ENCODE measurements around the gene KLHL6.

GRCh38 chr3:183500981-183501704, 54.4 kb downstream of the KLHL6 start:
- no peak for TF ChIP-seq REST (IDR thresholded peaks at IDR 0.05; ENCODE audit: borderline replicate concordance in 1 of 2, low read depth in 1 of 2, low read length in 2 of 2)
- TF ChIP-seq POLR2A (IDR thresholded peaks at IDR 0.05; ENCODE audit: insufficient read depth in 1 of 2, low read depth in 2 of 2, low read length in 2 of 2): no peak
- TF ChIP-seq ATF2 (CRISPR knock-in tag; IDR thresholded peaks at IDR 0.05): no peak
- TF ChIP-seq ELF4 (CRISPR knock-in tag; IDR thresholded peaks at IDR 0.05; ENCODE audit: borderline replicate concordance): no peak
- no peak for TF ChIP-seq BORCS8-MEF2B (CRISPR knock-in tag; IDR thresholded peaks at IDR 0.05)
- no peak for TF ChIP-seq ZNF772 (CRISPR knock-in tag; IDR thresholded peaks at IDR 0.05)

Data from HepG2 (cell line).